ENCODE measurements around the gene SMTNL1.

SMTNL1 gene

DNA sequence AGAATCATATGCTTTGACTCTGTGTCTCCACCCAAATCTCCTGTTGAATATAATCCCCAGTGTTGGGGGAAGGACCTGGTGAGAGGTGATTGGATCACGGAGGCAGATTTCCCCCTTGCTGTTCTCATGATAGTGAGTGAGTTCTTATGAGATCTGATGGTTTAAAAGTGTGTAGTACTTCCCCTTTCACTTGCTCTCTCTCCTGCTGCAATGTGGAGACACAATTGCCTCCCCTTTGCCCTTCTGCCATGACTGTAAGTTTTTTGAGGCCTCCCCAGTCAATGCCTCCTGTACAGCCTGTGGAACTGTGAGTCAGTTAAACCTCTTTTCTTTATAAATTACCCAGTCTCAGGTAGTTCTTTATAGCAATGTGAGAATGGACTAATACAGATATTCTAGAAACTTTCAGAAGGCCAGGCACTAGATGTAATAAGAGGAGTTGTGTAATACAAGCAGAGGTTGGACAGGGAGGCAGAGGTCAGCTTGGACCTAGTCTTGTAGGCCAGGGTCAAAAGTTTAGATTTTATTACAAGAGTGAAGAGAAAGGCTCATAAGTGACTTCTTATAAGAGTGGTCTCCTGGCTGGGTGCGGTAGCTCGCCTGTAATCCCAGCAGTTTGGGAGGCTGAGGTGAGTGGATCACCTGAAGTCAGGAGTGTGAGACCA, 50.8 kb downstream of the SMTNL1 start:
- no peak for DNase-seq (ENCODE audit: low spot score)

DNA sequence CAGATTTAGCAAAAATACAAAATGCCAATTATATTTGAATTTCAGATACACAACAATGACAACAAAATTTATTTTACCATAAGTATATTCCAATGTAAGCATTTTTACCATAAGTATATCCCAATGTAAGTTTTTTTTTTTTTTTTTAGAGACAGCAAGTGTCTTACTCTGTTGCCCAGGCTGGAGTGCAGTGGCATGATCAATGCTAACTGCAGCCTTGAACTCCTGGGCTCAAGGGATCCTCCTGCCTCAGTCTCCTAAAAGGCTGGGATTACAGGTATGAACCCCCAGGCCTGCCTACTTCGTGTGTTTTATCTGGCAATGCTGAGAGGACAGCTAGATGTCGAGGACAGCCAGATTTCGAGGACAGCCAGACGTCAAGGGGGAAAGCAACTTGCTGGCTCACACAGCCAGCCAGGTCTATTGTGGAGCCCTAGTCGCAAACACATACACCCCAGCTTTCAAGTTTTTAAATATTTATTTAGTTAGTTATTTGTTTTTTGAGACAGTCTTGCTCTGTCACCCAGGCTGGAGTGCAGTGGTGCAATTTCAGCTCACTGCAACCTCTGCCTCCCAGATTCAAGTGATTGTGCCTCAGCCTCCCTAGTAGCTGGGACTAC, 59.0 kb downstream of the SMTNL1 start:
- DNase-seq (ENCODE audit: low spot score), result no peak

DNA sequence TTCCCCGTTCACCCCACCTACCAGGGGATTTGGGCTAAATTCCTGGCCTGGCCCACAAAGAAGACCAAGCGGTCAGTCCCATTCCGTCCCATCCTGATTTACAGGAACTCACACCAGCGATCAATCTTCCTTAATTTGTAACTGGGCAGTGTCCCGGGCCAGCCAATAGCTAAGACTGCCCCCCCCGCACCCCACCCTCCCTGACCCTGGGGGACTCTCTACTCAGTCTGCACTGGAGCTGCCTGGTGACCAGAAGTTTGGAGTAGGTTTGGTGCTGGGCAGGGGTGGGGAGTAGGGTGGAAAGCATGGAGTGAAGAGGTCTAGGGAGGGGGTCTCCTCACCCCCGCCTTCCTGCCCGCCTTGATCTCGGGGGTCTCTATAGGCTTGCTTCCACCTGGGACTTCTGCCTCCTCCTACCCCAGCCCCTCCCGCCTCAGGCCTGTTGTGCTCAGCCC, 60.1 kb downstream of the SMTNL1 start, which contains the start of gene SERPING1:
Gene SERPING1 (plus strand): TSS at position 225 of the 455 bp plus-strand sequence. CDS start 586 bp downstream, outside the sequence.
- peak; percentile 86 for DNase-seq (ENCODE audit: low spot score)

DNA sequence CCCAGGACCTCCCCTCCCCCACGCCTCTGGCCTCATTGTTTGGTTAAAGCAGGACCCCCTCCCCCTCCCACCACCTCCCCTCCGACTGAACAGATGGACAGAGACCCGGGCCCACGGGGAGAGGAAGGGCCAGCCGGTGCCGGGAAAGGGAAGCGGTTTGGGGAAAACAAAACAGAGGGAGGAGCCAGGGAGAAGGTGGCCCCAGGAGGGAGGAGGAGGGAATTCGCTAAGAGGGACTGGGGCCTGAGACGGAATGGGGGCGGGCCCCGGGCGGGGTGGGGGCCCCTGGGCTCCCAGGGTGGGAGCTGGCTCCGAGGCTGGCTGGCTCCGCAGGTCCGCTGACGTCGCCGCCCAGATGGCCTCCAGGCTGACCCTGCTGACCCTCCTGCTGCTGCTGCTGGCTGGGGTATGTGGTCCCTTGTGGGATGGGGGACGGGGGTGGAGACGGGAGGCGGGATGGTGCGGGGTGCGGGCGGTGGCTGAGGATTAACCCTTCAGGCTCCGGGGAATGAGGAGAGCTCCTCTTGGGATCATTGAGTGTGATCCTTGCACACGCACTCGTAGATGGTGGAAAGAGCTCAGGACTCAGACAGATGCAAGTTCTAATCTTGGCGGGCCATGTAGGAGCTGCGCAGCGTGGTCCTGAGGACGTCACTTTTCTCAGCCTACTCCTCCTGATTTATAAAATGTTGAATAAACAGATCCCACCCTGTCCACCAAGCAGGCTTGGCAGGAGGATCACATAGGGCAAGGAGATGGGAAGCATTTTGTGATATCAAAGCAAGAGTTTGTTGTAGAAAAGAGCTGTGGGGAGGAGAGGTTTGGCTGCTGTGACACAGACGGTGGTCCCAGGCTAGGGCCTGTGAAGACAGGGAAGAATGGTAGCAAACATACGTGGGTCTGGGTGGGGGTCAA, 60.8 kb downstream of the SMTNL1 start:
- DNase-seq (ENCODE audit: low spot score), result peak; percentile 97

DNA sequence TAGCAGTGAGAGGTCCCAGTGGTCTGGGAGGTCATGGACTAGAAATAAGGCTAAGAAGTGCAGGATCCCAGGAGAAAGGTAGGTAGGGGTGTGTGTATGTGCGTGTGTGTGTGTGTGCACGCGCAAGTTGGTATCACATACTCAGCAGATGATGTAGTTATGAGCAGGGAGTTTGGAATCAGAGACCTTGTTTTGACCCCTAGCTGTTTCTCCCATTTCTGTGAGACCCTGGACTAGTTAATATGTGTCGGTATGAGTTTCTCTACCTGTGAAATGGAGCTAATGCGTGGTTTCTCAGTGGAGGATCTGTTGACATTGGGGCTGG, 61.4 kb downstream of the SMTNL1 start:
- DNase-seq (ENCODE audit: low spot score), result no peak

DNA sequence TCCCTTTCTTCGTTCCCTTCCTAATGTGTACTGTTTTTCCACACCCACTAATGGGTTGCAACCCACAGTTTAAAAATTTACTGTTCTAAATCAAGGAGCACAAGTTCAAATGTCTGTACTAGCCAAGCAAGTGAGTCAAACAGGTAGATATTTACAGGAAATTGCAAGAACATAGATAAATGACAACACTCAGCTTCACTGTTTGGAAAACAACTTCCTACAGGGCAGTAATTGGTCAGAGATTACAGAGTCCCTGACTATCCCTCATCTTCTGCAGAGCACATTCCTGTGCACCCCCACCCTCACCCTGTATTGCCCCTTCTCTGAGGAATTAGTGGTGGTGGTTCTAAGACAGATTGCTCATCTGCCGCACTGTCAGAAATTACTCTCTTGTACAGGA, 62.0 kb downstream of the SMTNL1 start:
- DNase-seq (ENCODE audit: low spot score), result no peak

Measured in HuH-7 (cell line).